HEK293T (cell line): Measurements from ENCODE around the gene B3GALT5.

Source experiments
- BHLHE40 ChIP-seq: fragments of 450-650 bp; IDR thresholded peaks from 2 replicates; pipeline ENCODE4 v1.6.1; 2016; ENCODE audit warnings: mild to moderate bottlenecking, moderate library complexity, borderline replicate concordance
- FOXA1 ChIP-seq: fragments of 450-650 bp; IDR thresholded peaks from 2 replicates; pipeline ENCODE4 v1.6.1; 2016; ENCODE audit warnings: mild to moderate bottlenecking
- FOXK2 ChIP-seq: fragments of 450-650 bp; IDR thresholded peaks from 2 replicates; pipeline ENCODE4 v1.6.1; 2016; ENCODE audit warnings: mild to moderate bottlenecking
- FOXM1 ChIP-seq: fragments of 450-650 bp; IDR thresholded peaks from 2 replicates; pipeline ENCODE4 v1.6.1; 2017; ENCODE audit warnings: mild to moderate bottlenecking, borderline replicate concordance
- L3MBTL2 ChIP-seq: fragments of 450-650 bp; conservative IDR thresholded peaks from 2 replicates; pipeline ENCODE4 v1.6.1; 2016; ENCODE audit warnings: mild to moderate bottlenecking
- LEF1 ChIP-seq: fragments of 450-650 bp; IDR thresholded peaks from 2 replicates; pipeline ENCODE4 v1.6.1; 2017; ENCODE audit warnings: mild to moderate bottlenecking, borderline replicate concordance
- NFRKB ChIP-seq: fragments of 450-650 bp; IDR thresholded peaks from 2 replicates; pipeline ENCODE4 v1.6.1; 2016; ENCODE audit warnings: mild to moderate bottlenecking, moderate library complexity
- PKNOX1 ChIP-seq: fragments of 450-650 bp; IDR thresholded peaks from 2 replicates; pipeline ENCODE4 v1.6.1; 2016
- SP1 ChIP-seq: fragments of 450-650 bp; IDR thresholded peaks from 2 replicates; pipeline ENCODE4 v1.6.1; 2017
- SUZ12 ChIP-seq: fragments of 450-650 bp; IDR thresholded peaks from 2 replicates; pipeline ENCODE4 v1.6.1; 2016; ENCODE audit warnings: mild to moderate bottlenecking
- TARDBP ChIP-seq: fragments of 450-650 bp; IDR thresholded peaks from 2 replicates; pipeline ENCODE4 v1.6.1; 2016
- ZNF384 ChIP-seq: fragments of 450-650 bp; IDR thresholded peaks from 2 replicates; pipeline ENCODE4 v1.6.1; 2016

GRCh38 chr21:39634507-39634906 lies 21.8 kb downstream of the B3GALT5 start:
- TF ChIP-seq SP1 (no peak), BHLHE40 (no peak), TARDBP (no peak), FOXM1 (no peak), FOXK2 (no peak), L3MBTL2 (no peak), SUZ12 (no peak), FOXA1 (no peak), ZNF384 (no peak), LEF1 (no peak), PKNOX1 (no peak), NFRKB (no peak)
